Occipital lobe (tissue), 2 donors: ENCODE measurements around the gene TSPAN2. TPM values are rescaled to one million over a fixed set of nuclear protein-coding genes. Genes with fewer than 3 reads are reported as not detected.

Experiments used
- DNase-seq: peaks from one replicate; lab custom pipeline; 2025; lab: John Stamatoyannopoulos, UW
- total RNA-seq: library from RNA; depleted of rRNA; stranded (reverse); fragments of >200 nt; gene quantifications from one replicate; pipeline ENCODE4 v1.2.3, GENCODE V29; 2014

TSPAN2 gene
- total RNA-seq, 1 donor from 2014 or later: 28.5 TPM

DNA sequence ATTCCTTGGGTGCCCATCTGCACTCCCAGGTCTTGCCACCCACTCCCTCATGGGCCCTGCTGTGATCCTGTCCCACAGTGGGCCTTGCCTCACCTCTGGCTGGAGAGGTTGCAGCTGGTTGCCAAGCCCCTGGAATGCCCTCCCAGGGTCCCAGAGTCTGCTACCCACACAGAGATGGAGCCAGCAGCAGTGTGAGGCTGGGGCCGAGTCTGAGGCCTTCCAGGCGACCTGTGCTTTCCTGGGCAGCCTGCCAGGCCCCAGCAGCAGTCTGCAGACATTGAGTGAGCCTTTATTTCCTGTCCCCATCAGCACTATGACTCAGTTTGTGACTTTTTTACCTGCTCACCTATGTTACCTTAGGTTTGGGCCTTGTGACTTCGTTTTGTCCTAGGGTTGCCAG is 25.0 kb upstream of the TSPAN2 start:
- no peak for DNase-seq

DNA sequence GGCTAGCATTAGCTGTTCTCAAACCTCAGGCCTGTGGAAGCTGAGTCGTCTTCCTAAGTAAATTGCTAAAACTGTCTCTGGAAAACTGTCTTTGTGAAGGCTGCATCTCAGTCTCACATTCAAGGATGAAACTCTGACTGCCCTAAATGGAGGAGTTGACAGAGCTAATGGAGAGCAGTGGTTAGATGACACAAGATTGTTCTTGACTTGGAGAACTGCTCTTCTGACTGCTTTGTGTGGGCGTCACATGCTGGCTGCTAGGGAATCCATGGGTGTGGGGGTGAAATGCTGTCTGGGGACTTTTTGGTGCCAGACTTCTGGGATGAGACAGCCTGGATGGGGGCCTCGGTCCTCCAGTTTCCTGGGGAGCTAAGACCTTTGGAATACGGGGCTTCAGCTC is 24.5 kb upstream of the TSPAN2 start:
- no peak for DNase-seq

DNA sequence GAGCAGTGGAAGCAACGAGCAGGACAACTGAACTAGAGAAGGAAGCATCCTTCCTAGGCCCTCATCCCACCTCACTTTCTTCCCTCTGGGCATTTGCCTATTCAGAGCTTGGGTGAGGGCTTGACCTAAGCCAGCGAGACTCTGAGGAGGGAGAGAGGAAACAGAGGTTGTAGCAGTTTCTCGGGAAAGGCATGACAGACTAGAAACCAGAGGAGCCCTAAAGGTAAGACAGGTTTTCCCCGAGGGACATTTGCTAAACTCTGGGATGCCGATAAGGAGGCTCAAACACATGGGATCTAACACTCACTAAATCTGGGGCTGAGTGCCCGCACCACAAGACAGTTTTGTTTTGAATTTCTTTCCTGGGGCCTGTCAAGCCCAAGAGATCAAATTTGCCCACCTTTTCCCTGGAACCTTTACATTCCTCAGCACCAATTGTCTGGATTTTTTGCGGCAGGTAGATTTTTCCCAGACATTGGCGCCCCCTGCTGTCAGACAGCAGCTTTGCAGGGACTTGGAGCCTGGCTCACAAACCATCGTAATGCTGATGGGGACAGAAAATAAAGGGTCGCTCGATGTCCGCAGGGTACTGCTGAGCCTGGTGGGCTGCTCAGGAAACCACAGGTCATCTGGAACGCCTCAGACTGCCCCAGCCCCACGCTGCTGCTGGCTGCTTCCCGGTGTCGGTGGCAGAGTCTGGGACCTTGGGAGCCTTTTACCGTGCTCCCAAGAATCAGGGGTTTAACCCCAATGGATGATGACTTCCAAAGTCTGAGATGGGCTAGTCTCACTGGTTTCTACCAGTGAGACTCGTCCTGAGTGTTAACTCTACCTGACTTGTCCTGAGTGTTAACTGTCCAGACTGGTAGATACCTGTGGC is 23.4 kb upstream of the TSPAN2 start:
- no peak for DNase-seq

DNA sequence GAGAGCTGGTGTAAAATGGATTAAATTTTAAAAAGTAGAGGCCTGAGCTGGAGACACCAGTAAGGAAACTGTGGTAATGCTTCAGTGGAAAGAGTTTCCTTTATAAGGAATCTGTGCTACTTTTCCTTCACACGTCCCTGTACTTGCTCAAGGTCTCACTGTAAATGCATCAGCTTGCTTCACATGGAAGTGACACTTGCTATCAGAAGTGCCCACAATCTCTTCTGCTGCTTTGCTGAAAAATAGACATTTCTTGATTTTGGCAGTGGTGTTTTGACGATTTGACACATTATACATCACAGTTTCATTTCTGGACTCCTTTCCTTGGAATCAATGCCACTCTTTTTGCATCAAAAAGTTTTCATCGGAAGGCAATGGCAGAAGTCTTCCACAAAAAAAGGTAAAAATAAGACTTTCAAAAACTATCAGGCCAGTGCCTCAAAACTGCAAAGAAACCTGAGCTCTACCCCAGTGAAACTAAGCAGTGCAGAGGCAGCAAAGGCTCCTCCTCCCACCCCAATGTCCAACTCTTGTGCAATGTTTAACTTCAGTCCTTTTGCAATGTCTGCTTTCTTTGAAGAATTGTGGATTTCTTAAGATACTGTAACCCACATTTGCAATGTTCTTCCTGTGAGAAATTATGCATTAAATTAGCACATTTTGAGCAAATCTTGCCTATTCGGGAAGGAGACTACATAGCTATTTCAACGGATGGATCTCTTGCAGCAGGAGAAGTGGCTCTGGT is 18.4 kb upstream of the TSPAN2 start:
- no peak for DNase-seq

DNA sequence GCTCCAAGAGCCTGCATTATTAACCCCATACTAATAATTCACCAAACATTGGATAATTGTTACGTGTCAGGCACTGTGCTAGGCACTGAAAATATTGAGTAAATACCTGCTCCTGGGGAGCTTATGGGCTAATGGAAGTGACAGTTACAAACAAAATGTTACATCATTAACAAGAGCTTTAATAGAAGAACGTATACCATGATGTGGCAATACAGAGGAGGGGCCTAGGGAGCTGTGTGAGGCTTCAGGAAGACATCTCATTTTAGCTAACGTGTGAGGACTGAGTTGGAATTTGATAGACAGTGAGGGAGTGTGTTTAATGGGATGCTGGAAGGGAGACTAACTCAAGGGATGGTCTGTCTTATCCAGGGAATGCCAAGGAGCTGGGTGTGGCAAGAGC is 16.5 kb upstream of the TSPAN2 start:
- no peak for DNase-seq

DNA sequence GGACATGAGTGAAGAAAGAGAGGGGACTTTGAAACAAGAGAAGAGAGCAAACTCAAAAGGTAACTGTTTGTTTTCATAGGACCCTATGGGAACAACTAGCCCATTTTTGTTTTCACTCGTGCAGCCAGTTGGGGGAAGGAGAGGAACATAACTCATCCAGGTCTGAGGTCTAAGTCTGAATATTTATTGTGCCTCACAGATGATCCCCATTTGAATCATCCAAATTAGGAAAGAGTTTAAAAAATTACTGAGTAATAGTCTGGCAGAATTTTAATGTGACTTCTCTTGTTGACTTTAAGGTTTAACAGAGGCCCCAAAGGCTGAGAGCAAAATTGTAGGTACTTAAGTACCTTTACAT is 10.4 kb upstream of the TSPAN2 start:
- DNase-seq: no peak

DNA sequence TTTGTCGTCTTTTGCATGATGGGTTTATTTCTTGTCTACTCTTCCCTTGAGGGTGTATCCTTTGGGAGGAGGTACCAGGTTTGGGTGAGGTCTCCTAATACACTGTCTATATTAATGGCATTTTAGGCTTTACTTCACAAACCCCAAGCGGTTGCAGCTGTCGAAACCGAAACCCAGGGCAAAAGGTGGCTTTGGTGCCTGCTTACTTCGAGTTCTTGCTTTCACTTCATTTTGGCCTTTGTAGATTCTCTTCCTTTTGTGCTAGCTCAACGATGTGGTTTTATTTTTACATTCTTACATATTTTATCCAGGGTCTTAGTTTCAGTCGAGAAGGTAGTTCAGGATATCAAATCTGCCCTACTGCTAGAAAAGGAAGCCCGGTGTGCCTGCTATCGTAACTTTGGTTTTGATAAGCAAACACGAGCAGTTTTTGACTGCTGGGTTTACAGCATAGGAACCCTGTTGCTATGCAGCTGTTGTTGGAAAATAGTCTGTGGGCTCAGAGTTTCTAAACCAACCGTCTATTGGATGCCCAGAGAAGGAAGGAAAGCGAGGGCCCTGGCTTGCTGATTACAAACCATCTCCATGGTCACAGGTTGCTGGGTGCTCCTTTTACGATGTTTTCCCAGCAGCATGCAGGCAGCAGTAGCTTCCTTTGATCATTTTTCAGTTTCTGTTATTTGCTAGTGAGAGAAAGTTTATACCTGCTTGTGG is 9.8 kb upstream of the TSPAN2 start:
- DNase-seq: no peak

DNA sequence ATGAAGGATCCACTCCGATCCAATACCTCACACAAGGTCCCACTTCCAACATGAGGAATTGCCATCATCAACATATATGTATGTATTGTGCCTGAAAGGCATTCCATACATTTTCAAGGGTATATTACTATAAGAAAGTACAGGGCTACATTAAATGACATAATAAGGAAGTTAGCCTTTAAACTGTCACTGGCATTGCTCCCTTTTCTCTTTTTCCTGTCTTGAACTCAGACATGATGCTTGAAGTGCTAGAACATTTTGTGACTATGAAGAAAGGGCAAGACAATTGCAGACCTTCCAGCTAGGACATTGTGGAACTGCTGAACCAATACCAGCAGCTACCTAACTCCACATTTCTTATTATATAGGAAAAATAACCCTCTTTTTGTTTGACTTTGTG is 2.9 kb upstream of the TSPAN2 start:
- DNase-seq: no peak

DNA sequence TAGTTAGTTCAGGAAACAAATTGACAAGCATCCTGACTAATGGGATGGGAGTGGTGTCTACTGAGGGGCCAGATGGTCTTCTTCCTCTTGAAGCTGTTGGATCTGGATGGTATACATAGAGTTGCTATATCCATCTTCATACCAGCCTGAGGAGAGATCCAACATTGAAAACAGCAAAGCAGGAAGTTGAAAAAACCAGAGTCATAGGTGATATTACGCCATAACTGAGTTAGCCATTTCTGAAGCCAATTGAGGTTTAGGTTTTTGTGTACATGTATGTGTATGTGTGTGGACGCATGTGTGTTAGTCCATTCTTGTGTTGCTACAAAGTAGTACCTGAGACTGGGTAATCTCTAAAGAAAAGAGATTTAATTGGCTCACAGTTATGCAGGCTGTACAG is 2.3 kb upstream of the TSPAN2 start:
- DNase-seq: no peak

DNA sequence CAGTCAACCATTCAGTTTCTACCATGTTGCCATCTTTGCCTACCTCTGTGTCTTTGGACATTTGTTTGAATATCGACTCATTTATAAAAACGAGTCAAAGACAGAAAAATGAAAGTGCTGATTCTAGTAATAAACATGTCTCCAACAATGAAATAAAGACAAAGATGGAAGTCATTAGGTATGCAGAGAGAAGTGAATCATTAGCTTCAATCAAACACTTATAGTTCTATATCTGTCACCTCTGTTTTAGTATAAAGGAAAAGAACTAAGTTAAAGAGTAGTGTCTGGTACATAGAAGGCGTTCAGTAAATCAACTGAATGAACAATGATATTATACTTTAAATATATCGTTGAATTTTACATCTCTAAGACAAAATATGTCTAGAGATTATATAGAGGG is 1.7 kb upstream of the TSPAN2 start:
- no peak for DNase-seq

DNA sequence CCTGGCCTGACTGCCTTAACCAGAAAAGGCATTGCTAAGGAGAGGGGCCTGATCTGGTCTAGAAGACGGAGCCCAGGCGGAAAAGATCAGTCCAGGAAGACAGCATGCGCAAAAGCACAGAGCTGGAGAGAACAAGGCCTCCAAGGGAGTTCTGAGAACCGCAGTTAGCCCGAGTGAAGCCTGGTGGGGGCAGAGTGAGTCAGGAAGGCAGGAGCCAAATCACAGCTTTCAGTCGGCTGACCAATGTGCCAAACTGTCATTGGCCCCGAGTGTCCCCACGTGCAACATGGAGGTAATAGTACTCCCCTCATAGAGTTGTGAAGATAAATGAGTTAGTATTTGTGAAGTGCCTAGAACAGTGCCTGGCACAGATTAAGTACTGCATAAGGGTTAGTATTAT is 1.2 kb upstream of the TSPAN2 start:
- DNase-seq: no peak

DNA sequence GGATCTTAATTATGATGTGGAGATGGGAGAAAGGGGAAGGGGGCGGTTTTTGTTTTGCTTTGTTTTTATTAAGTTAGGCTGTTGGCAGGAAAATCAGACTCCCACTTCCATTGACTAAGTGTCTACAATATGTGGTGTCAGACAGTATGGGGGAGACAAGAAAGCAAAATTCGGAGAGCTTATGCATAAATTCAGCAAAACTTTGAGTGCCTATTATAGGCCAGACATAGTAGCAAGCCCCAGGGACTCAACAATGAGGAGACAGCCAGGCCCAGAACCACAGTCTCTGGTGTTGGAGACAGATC is 835 bp upstream of the TSPAN2 start:
- DNase-seq: no peak

DNA sequence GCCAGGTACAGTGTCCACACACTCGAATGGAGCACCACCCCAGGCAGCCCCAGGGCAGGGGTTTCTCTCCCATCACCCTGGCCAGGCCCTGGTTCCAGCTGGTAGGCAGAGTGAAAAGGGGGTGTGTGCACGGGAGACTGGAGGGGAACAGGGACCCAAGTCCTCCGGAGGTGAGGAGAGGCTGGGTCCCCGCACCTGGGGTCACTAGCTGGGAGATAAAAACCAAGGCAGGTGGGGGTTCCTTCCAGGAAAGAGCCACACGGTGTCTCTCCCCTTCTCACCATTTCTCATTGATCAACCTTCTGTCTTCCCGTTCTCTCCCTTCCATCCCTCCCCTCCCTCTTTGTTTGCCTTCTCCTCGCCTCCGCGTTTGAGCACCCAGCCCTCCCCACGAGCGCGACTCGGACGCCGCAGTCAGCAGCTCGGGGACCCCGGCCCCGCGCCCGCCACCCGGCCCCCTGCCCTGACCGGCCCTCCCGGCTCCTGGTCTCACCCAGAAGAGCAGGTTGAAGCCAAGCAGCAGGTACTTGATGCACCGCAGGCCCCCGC is 358 bp downstream of the TSPAN2 start:
- no peak for DNase-seq

DNA sequence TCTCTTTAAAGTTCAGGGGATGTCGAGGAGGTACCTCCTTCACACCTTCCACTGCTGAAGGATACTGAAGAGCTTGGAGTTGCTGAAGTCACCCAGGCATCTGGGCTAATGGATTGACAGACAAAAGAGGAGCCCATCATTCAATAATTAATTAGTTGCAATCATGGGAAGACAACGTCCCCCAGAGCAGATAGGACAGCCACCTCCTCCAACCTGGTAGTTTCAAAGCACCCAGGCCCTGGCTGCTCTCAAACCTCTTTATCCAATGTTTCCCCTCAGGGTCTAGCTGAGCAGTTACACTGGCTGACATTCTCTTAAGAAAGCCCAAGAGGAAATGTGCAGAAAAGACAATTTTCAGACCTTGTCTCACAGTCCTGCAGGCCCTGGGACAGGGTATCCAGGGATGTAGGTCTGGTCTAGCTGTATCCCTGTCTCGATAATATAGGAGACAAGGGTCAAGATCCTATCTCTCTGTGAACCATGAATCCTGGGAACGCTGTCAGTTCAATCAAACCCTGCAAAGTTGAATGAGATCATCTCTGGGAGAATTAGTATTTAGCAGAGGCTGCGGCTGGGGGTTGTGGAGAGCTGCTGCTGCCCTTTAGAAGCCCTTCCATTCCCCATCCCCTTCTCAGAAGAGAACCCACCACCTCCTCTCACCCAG is 1.1 kb downstream of the TSPAN2 start:
- DNase-seq: no peak

DNA sequence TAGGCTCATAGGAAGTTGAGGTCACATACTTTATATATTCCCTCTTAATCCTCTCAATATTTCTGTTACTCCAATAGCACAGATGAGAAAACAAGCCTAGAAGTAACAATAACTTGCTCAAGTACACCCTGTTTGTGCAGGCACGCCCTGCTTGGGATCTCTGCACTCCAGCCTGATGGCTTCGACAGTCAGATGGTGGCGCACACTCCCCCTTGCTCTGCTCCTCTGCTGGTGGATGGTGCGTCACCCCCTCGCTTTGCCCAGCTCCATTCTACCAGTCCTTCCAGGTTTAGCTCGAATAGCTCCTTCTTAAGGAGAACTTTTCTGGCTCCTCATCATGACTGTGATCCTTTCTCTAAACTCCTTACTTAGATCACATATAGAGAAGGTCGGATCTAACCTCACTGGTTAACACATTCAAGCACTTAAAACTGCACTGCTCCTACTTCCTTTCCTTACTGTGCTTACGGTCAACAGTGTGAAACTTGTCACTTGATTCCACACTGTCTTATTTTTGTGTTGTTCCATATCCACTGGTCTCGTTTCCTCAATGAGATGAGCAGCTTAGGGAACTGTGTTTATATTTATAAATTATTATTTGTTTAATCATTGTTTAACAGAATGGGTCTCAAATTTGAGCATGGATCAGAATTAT is 3.0 kb downstream of the TSPAN2 start:
- DNase-seq: no peak

DNA sequence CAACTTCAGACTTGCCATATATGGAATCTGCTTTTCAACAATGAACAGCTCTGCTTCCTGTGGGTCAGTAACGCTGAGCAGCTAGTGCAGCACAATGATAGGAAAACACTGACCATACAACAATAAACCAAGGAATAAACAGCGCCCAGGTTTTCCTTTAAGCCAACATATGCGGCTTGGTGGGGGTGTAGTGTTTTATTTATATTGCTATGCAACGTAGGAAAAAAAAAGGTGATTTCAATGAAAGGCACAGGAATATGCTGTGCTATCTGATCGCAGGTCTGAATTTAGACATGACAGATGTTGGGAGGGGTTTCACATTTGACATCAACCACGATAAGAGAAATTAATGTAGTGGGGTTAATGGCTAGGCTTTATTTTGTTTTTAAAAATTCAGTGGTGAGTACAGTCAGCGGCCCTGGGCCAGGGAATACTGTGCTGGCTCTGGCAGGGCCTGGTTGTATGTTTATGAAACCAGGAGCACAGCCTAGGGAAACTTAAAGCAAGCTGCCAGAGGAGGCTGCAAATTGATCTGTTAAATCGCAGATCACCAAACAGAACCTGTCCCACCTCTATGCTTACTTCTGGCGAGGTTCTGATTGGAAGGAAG is 4.3 kb downstream of the TSPAN2 start:
- no peak for DNase-seq

DNA sequence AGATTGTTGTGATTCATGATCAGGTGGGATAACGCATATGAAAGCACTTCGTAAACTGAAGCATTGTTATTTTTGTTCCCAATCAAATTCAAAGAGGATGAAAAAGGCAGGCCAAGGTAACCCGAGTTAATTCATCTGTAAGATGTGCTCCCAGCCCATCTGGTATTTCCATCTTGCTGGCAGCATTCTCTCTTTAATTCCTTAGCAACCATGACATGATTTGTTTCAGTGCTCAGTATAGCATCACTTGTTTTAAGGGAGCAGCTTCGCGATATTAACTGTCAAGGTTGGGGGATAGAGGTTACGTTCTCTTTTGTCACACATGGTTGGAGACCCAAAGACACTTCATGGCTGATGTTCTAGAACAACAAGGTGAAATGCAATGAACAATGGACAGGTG is 6.4 kb downstream of the TSPAN2 start:
- DNase-seq: no peak

DNA sequence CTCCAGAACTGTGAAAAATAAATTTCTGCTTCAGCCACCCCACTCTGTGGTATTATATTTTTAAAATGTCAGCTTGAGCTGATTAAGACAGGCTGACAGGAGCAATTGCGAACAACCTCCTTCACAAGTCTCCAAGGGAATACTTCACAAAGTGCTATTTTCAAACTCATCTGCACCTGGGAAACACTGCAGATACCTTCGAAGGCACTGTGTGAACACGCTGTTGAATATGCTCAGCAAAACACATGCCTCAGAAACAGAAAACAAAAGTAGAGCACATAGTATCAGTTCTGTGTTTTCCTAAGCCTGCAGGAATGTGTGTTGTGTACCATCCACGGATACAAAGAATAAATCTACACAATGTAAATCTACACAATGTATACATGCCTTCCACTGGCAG is 10.6 kb downstream of the TSPAN2 start:
- DNase-seq: no peak

DNA sequence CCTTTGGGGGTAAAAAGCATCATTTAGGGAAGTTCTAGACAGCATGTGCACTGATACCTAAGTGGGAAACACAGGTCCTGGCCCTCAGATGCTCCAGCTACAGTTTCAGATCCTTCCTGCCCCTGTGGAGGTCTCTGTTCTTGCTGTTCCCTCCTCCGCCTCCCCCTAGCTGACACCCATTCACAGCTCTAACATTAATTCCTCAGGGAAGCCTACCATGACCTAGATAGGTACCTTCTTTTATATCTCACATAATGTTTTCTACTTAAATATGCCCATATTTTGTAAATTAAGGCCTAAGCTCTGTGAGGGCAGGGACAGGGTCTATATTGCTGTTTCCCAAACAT is 11.3 kb downstream of the TSPAN2 start:
- DNase-seq: no peak

DNA sequence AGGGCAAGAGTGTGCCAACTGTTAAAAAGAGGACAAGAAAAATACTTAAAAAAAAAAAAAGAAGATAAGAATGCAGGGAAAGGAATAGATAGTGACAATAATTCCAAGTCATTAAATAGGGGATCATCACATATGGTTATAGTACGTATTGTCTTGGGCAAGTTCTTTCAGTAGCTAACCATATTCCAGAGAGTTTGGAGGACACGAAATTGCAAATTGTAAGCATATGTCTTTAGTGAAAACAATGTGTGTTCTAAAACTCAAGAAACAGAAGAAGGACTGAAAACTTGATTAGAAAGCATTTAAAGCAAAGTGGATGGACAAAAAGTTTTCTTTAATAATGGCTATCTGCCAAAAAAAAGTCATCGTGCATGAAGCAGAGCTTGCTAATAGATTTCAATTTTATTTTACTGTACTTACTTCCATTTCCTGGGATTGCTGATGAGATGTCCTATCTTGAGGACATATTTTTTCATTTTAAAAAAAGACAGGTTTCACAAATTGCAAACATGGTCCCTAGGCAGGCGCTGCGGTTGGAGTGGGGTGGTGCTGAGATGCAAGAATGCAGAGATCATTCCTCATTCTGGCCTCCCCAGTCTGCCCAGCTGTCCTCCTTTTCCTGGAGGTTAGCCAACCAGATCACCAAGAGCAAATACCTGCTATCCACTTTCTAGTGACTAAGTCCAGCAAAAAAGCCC is 11.9 kb downstream of the TSPAN2 start:
- no peak for DNase-seq
